Measurements from ENCODE around the gene RSF1.

Gene RSF1

GRCh38 chr11:77644887-77645286 is 175.6 kb downstream of the RSF1 start:
- no peaks in the 10 kb centered on the region for H3K36me3 ChIP-seq (replicated peaks in 1 of 2; ENCODE audit: control insufficient read depth in 2 of 2, insufficient read depth in 2 of 2, low read length in 2 of 2)
- no peak overlapping the region for H2BK5ac ChIP-seq (ENCODE audit: low read length)
- no peak overlapping the region for H3K27ac ChIP-seq (replicated peaks; ENCODE audit: low read length)
- no peak overlapping the region for H3K9ac ChIP-seq (ENCODE audit: low read depth, low read length, poor library complexity)
- H4K8ac ChIP-seq (ENCODE audit: low read depth, low read length): no peak overlapping the region
- no peak overlapping the region for H3K4me2 ChIP-seq (ENCODE audit: insufficient read depth, low read length, poor library complexity, severe bottlenecking)
- no peak overlapping the region for H2BK120ac ChIP-seq (ENCODE audit: low read depth, low read length)
- H3K79me1 ChIP-seq (ENCODE audit: low read depth, low read length): no peaks in the 10 kb centered on the region
- no peak overlapping the region for H3K4ac ChIP-seq (ENCODE audit: low read length)
- no peak overlapping the region for H3K14ac ChIP-seq (ENCODE audit: low read length)
- no peak overlapping the region for H3K4me3 ChIP-seq (ENCODE audit: low read length in 2 of 2)
- WGBS, 2 donors (ENCODE audit: extremely low coverage in 2 of 2, insufficient read length in 2 of 2, insufficient replicate concordance in 1 of 2): no CpG with 5 or more reads among the region's 1 CpG
- H3K18ac ChIP-seq (ENCODE audit: low read length): no peak overlapping the region
- H2AFZ ChIP-seq (ENCODE audit: low read length): no peak overlapping the region
- no peaks in the 10 kb centered on the region for H3K4me1 ChIP-seq (ENCODE audit: control insufficient read depth in 2 of 2, insufficient read depth in 1 of 2, low read depth in 1 of 2, low read length in 2 of 2)
- DNase-seq (ENCODE audit: low spot score): no peak
- H2AK5ac ChIP-seq (ENCODE audit: low read depth, low read length): no peak overlapping the region
- H4K91ac ChIP-seq (ENCODE audit: low read depth, low read length, poor library complexity): no peak overlapping the region
- H3K23ac ChIP-seq (ENCODE audit: low read depth, low read length, poor library complexity): no peak overlapping the region
- no peak overlapping the region for H2BK12ac ChIP-seq (ENCODE audit: low read length)
- H3K9me3 ChIP-seq (replicated peaks in 1 of 2; ENCODE audit: control insufficient read depth in 2 of 2, insufficient read depth in 1 of 2, low read depth in 1 of 2, low read length in 2 of 2): peaks cover 0 to 6% of the 10 kb centered on the region in 2 donors
- no peaks in the 10 kb centered on the region for H3K27me3 ChIP-seq (ENCODE audit: control insufficient read depth in 3 of 3, insufficient read depth in 3 of 3, low read depth in 1 of 3, low read length in 3 of 3)
- H2BK15ac ChIP-seq (ENCODE audit: low read length): no peak overlapping the region

DNA sequence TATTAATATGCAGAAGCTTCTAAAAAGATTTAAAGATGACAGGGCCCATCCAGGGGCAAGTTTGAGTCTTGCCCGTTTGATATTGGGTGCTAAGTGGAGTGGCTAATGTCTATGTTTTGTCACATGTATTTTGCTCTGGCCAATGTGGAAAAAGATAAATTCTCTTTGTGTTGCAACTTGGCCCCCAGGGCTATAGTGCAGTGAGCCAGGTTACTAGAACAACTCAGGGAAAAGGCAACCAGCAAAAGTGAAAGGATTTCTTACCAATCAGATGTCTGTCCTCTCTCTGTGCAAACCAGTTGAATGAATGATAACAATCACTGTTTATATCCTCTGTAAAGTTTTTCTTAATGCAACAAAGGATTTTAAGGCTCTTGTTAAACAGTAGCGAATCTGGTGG is 178.3 kb downstream of the RSF1 start:
- Histone ChIP-seq H2AK5ac (ENCODE audit: low read depth, low read length) (no peak overlapping the region), H2BK12ac (ENCODE audit: low read length) (no peak overlapping the region), H3K23ac (ENCODE audit: low read depth, low read length, poor library complexity) (no peak overlapping the region), H3K4ac (ENCODE audit: low read length) (no peak overlapping the region), H3K14ac (ENCODE audit: low read length) (no peak overlapping the region), H3K27me3 (ENCODE audit: control insufficient read depth in 3 of 3, insufficient read depth in 3 of 3, low read depth in 1 of 3, low read length in 3 of 3) (no peaks in the 10 kb centered on the region), H2BK15ac (ENCODE audit: low read length) (no peak overlapping the region), H3K27ac (replicated peaks; ENCODE audit: low read length) (no peak overlapping the region), H3K18ac (ENCODE audit: low read length) (no peak overlapping the region), H4K8ac (ENCODE audit: low read depth, low read length) (no peak overlapping the region), H3K79me1 (ENCODE audit: low read depth, low read length) (no peaks in the 10 kb centered on the region), H2BK5ac (ENCODE audit: low read length) (no peak overlapping the region), H3K4me2 (ENCODE audit: insufficient read depth, low read length, poor library complexity, severe bottlenecking) (no peak overlapping the region), H4K91ac (ENCODE audit: low read depth, low read length, poor library complexity) (no peak overlapping the region), H3K4me3 (ENCODE audit: low read length in 2 of 2) (no peak overlapping the region), H2AFZ (ENCODE audit: low read length) (peak overlapping the region; percentile 71), H2BK120ac (ENCODE audit: low read depth, low read length) (no peak overlapping the region), H3K36me3 (replicated peaks in 1 of 2; ENCODE audit: control insufficient read depth in 2 of 2, insufficient read depth in 2 of 2, low read length in 2 of 2) (no peaks in the 10 kb centered on the region), H3K9me3 (replicated peaks in 1 of 2; ENCODE audit: control insufficient read depth in 2 of 2, insufficient read depth in 1 of 2, low read depth in 1 of 2, low read length in 2 of 2) (peaks cover 0 to 6% of the 10 kb centered on the region in 2 donors), H3K9ac (ENCODE audit: low read depth, low read length, poor library complexity) (no peak overlapping the region), H3K4me1 (ENCODE audit: control insufficient read depth in 2 of 2, insufficient read depth in 1 of 2, low read depth in 1 of 2, low read length in 2 of 2) (peaks cover 2% of the 10 kb centered on the region in 2 donors)
- no peak for DNase-seq (ENCODE audit: low spot score)
- no CpG with 5 or more reads among the region's 2 CpGs for WGBS, 2 donors (ENCODE audit: extremely low coverage in 2 of 2, insufficient read length in 2 of 2, insufficient replicate concordance in 1 of 2)

DNA sequence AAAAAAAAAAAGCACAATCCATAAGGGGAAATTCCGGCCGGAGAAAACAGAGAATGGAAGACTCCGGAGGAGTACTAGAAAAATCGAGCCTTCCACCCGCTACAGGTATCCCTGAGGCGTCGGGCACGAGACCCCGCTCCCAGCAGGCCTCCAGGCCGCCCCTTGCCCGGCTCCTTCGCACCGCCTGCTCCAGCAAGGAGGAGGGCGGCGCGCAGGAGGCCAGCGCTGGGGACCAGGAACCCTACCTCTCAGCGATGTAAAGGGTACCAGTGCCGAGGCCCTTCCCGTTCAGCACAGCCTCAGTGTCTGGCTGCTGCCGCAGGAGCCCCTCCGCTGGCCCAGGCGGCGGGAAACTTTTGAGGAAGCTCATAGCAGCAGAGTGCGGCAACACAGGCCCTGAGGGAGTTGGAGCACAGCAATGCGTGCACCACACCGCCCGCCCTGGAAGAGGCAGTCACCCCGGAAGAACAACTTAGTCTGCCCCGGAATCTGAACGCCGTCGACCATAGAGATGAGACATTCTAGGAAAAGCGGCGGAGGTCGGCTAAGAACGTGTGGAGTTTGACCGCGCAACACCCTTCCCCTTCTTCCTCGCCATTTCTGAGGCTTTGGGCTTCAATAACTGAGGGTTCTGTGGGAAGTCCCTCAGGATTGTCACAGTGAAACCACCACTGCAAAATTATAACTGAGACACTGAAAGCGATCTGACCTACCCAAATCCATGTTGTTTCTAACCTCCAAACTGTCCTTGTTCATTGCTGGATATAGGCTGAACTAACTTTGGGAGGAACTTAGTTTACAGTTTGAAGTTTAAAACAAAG is 183.0 kb downstream of the RSF1 start, which contains the start of gene CLNS1A:
CLNS1A (minus strand) TSS at position 450 of the 821 bp plus-strand sequence; CDS start at position 370, 80 bp downstream.
- peak within 1 kb of the TSS; percentile 94 to 95 for H3K4me3 ChIP-seq (ENCODE audit: low read length in 2 of 2)
- H3K36me3 ChIP-seq (replicated peaks in 1 of 2; ENCODE audit: control insufficient read depth in 2 of 2, insufficient read depth in 2 of 2, low read length in 2 of 2): peaks cover 3 to 27% of the 10 kb centered on the region in 2 donors
- H4K91ac ChIP-seq (ENCODE audit: low read depth, low read length, poor library complexity): no peak within 1 kb of the TSS
- peaks cover 5 to 6% of the 10 kb centered on the region in 2 donors for H3K4me1 ChIP-seq (ENCODE audit: control insufficient read depth in 2 of 2, insufficient read depth in 1 of 2, low read depth in 1 of 2, low read length in 2 of 2)
- no peak within 1 kb of the TSS for H2BK12ac ChIP-seq (ENCODE audit: low read length)
- no peak within 1 kb of the TSS for H2BK120ac ChIP-seq (ENCODE audit: low read depth, low read length)
- H3K9me3 ChIP-seq (replicated peaks in 1 of 2; ENCODE audit: control insufficient read depth in 2 of 2, insufficient read depth in 1 of 2, low read depth in 1 of 2, low read length in 2 of 2): peaks cover 0 to 6% of the 10 kb centered on the region in 2 donors
- peak within 1 kb of the TSS; percentile 95 for H3K18ac ChIP-seq (ENCODE audit: low read length)
- DNase-seq (ENCODE audit: low spot score): peak; percentile 58
- H2BK15ac ChIP-seq (ENCODE audit: low read length): no peak within 1 kb of the TSS
- peak within 1 kb of the TSS; percentile 95 for H2AFZ ChIP-seq (ENCODE audit: low read length)
- H3K4ac ChIP-seq (ENCODE audit: low read length): no peak within 1 kb of the TSS
- peak within 1 kb of the TSS; percentile 88 for H3K23ac ChIP-seq (ENCODE audit: low read depth, low read length, poor library complexity)
- H3K14ac ChIP-seq (ENCODE audit: low read length): no peak within 1 kb of the TSS
- peak within 1 kb of the TSS; percentile 91 for H3K9ac ChIP-seq (ENCODE audit: low read depth, low read length, poor library complexity)
- no peaks in the 10 kb centered on the region for H3K27me3 ChIP-seq (ENCODE audit: control insufficient read depth in 3 of 3, insufficient read depth in 3 of 3, low read depth in 1 of 3, low read length in 3 of 3)
- H4K8ac ChIP-seq (ENCODE audit: low read depth, low read length): peak within 1 kb of the TSS; percentile 74
- no peak within 1 kb of the TSS for H2AK5ac ChIP-seq (ENCODE audit: low read depth, low read length)
- peak within 1 kb of the TSS; percentile 75 for H3K4me2 ChIP-seq (ENCODE audit: insufficient read depth, low read length, poor library complexity, severe bottlenecking)
- H3K79me1 ChIP-seq (ENCODE audit: low read depth, low read length): peaks cover 10% of the 10 kb centered on the region
- H2BK5ac ChIP-seq (ENCODE audit: low read length): no peak within 1 kb of the TSS
- H3K27ac ChIP-seq (replicated peaks; ENCODE audit: low read length): peak within 1 kb of the TSS; percentile 77
- WGBS, 2 donors (ENCODE audit: extremely low coverage in 2 of 2, insufficient read length in 2 of 2, insufficient replicate concordance in 1 of 2): no CpG with 5 or more reads among the region's 41 CpGs

GRCh38 chr11:77636731-77637344 is 183.7 kb downstream of the RSF1 start:
- no peak overlapping the region for H3K18ac ChIP-seq (ENCODE audit: low read length)
- peaks cover 10% of the 10 kb centered on the region for H3K79me1 ChIP-seq (ENCODE audit: low read depth, low read length)
- peaks cover 0 to 6% of the 10 kb centered on the region in 2 donors for H3K9me3 ChIP-seq (replicated peaks in 1 of 2; ENCODE audit: control insufficient read depth in 2 of 2, insufficient read depth in 1 of 2, low read depth in 1 of 2, low read length in 2 of 2)
- H2BK12ac ChIP-seq (ENCODE audit: low read length): no peak overlapping the region
- H4K91ac ChIP-seq (ENCODE audit: low read depth, low read length, poor library complexity): no peak overlapping the region
- H2BK5ac ChIP-seq (ENCODE audit: low read length): no peak overlapping the region
- H3K27ac ChIP-seq (replicated peaks; ENCODE audit: low read length): no peak overlapping the region
- H3K36me3 ChIP-seq (replicated peaks in 1 of 2; ENCODE audit: control insufficient read depth in 2 of 2, insufficient read depth in 2 of 2, low read length in 2 of 2): peaks cover 3 to 34% of the 10 kb centered on the region in 2 donors
- H2AFZ ChIP-seq (ENCODE audit: low read length): no peak overlapping the region
- H3K4me2 ChIP-seq (ENCODE audit: insufficient read depth, low read length, poor library complexity, severe bottlenecking): peak overlapping the region; percentile 66
- H3K4ac ChIP-seq (ENCODE audit: low read length): no peak overlapping the region
- no peak overlapping the region for H4K8ac ChIP-seq (ENCODE audit: low read depth, low read length)
- no peak overlapping the region for H2BK120ac ChIP-seq (ENCODE audit: low read depth, low read length)
- peaks cover 5 to 6% of the 10 kb centered on the region in 2 donors for H3K4me1 ChIP-seq (ENCODE audit: control insufficient read depth in 2 of 2, insufficient read depth in 1 of 2, low read depth in 1 of 2, low read length in 2 of 2)
- peak overlapping the region; percentile 94 to 95 for H3K4me3 ChIP-seq (ENCODE audit: low read length in 2 of 2)
- H3K27me3 ChIP-seq (ENCODE audit: control insufficient read depth in 3 of 3, insufficient read depth in 3 of 3, low read depth in 1 of 3, low read length in 3 of 3): no peaks in the 10 kb centered on the region
- no CpG with 5 or more reads among the region's 14 CpGs for WGBS, 2 donors (ENCODE audit: extremely low coverage in 2 of 2, insufficient read length in 2 of 2, insufficient replicate concordance in 1 of 2)
- H3K14ac ChIP-seq (ENCODE audit: low read length): no peak overlapping the region
- H3K23ac ChIP-seq (ENCODE audit: low read depth, low read length, poor library complexity): no peak overlapping the region
- no peak overlapping the region for H2AK5ac ChIP-seq (ENCODE audit: low read depth, low read length)
- H2BK15ac ChIP-seq (ENCODE audit: low read length): no peak overlapping the region
- no peak overlapping the region for H3K9ac ChIP-seq (ENCODE audit: low read depth, low read length, poor library complexity)
- no peak for DNase-seq (ENCODE audit: low spot score)
